ENCODE data around the gene ENPEP. TPM values are rescaled to one million over a fixed set of nuclear protein-coding genes. Genes with fewer than 3 reads are reported as not detected.

The ENPEP gene
- total and polyA plus RNA-seq, 8 donors: 0.19 to 11.9 (median 0.45) TPM; not detected in 1

GRCh38 chr4:110611968-110612447 lies 136.1 kb downstream of the ENPEP start:
- 6 to 12% (median 10%) methylated on average over 29 to 30 of the region's 30 CpGs for WGBS, 5 donors
- TF ChIP-seq EP300 (IDR thresholded peaks at IDR 0.05) (no peak), POLR2AphosphoS5 (IDR thresholded peaks at IDR 0.05) (no peak), POLR2A (IDR thresholded peaks at IDR 0.05) (no peak)
- TF ChIP-seq, protein P1, sequence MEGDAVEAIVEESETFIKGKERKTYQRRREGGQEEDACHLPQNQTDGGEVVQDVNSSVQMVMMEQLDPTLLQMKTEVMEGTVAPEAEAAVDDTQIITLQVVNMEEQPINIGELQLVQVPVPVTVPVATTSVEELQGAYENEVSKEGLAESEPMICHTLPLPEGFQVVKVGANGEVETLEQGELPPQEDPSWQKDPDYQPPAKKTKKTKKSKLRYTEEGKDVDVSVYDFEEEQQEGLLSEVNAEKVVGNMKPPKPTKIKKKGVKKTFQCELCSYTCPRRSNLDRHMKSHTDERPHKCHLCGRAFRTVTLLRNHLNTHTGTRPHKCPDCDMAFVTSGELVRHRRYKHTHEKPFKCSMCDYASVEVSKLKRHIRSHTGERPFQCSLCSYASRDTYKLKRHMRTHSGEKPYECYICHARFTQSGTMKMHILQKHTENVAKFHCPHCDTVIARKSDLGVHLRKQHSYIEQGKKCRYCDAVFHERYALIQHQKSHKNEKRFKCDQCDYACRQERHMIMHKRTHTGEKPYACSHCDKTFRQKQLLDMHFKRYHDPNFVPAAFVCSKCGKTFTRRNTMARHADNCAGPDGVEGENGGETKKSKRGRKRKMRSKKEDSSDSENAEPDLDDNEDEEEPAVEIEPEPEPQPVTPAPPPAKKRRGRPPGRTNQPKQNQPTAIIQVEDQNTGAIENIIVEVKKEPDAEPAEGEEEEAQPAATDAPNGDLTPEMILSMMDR (IDR thresholded peaks at IDR 0.05): no peak
- peaks cover 11 to 22% (median 15%) of the 10 kb centered on the region in 4 donors for H3K4me1 ChIP-seq
- DNase-seq: no peak
- intact Hi-C loops (cut with DNase I; ENCODE audit: low total_unique reads): no loop called here
- H3K9me3 ChIP-seq: peaks cover 0 to 9% (median 0%) of the 10 kb centered on the region in 4 donors
- H3K27ac ChIP-seq: no peak overlapping the region
- peaks cover 8 to 97% (median 85%) of the 10 kb centered on the region in 3 donors for H3K27me3 ChIP-seq
- H3K36me3 ChIP-seq: no peaks in the 10 kb centered on the region
- peak overlapping the region in 1 of 4 donors; percentile 16 for H3K4me3 ChIP-seq

DNA sequence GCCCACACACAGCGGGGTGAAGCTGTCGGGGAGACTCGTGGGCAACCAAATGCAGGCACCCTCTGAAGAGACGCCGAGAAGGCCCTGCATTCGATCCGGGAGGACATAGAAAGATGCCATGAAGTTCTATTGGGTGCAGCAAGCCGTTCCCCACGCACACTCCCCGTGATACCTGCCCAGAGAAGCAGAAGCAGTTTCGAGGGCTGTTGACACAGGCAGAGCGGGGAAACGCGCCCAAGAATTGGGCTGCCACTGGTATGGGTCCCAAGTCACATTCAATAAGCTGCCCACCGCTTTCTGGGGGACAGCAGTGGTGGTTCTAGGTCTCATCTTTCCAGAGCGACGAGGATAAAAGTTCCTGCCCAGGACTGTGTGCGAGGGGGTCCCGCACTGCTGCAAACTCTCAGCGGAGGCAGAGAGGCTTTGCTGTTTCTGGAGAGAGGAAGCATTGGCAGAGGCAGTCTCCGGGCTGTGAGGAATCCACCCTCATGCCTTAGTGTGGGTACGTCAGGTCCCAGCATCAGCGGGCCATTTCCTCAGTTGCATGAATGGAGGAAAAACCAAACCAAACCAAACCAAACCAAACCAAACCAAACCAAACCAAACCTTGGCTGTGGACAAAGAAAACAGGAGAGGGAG lies 136.8 kb downstream of the ENPEP start:
- H3K27ac ChIP-seq: no peak overlapping the region
- intact Hi-C loops (cut with DNase I; ENCODE audit: low total_unique reads): no loop called here
- peaks cover 0 to 9% (median 0%) of the 10 kb centered on the region in 4 donors for H3K9me3 ChIP-seq
- no peak for DNase-seq
- WGBS, 5 donors: 10 to 22% (median 12%) methylated on average over 16 to 23 of the region's 23 CpGs
- TF ChIP-seq, protein P1 (IDR thresholded peaks at IDR 0.05): no peak
- TF ChIP-seq EP300 (IDR thresholded peaks at IDR 0.05): no peak
- TF ChIP-seq POLR2AphosphoS5 (IDR thresholded peaks at IDR 0.05): no peak
- no peak for TF ChIP-seq POLR2A (IDR thresholded peaks at IDR 0.05)
- peaks cover 9 to 98% (median 92%) of the 10 kb centered on the region in 3 donors for H3K27me3 ChIP-seq
- H3K4me3 ChIP-seq: no peak overlapping the region
- H3K4me1 ChIP-seq: peaks cover 11 to 22% (median 15%) of the 10 kb centered on the region in 4 donors
- H3K36me3 ChIP-seq: no peaks in the 10 kb centered on the region

GRCh38 chr4:110613745-110614144 lies 137.8 kb downstream of the ENPEP start:
- TF ChIP-seq, protein P1 (IDR thresholded peaks at IDR 0.05): no peak
- TF ChIP-seq POLR2A (IDR thresholded peaks at IDR 0.05) (no peak), EP300 (IDR thresholded peaks at IDR 0.05) (no peak), POLR2AphosphoS5 (IDR thresholded peaks at IDR 0.05) (no peak)
- Histone ChIP-seq H3K4me3 (no peak overlapping the region), H3K36me3 (no peaks in the 10 kb centered on the region), H3K27me3 (peaks cover 19 to 100% (median 98%) of the 10 kb centered on the region in 3 donors), H3K9me3 (peaks cover 0 to 19% (median 5%) of the 10 kb centered on the region in 4 donors), H3K4me1 (peaks cover 11 to 30% (median 19%) of the 10 kb centered on the region in 4 donors), H3K27ac (no peak overlapping the region)
- WGBS, 5 donors: 10 to 34% (median 13%) methylated on average over 3 of the region's 3 CpGs
- no peak for DNase-seq
- intact Hi-C loops (cut with DNase I; ENCODE audit: low total_unique reads): no loop called here

GRCh38 chr4:110614173-110614963 lies 138.4 kb downstream of the ENPEP start:
- no peak overlapping the region for H3K4me3 ChIP-seq
- peaks cover 23 to 100% (median 98%) of the 10 kb centered on the region in 3 donors for H3K27me3 ChIP-seq
- TF ChIP-seq POLR2AphosphoS5 (IDR thresholded peaks at IDR 0.05) (no peak), POLR2A (IDR thresholded peaks at IDR 0.05) (no peak), EP300 (IDR thresholded peaks at IDR 0.05) (no peak)
- TF ChIP-seq, protein P1 (IDR thresholded peaks at IDR 0.05): no peak
- no peak overlapping the region for H3K27ac ChIP-seq
- intact Hi-C loops (cut with DNase I; ENCODE audit: low total_unique reads): no loop called here
- H3K9me3 ChIP-seq: peaks cover 0 to 25% (median 11%) of the 10 kb centered on the region in 4 donors
- H3K36me3 ChIP-seq: no peaks in the 10 kb centered on the region
- peaks cover 11 to 37% (median 21%) of the 10 kb centered on the region in 4 donors for H3K4me1 ChIP-seq
- WGBS, 5 donors: 15 to 23% (median 17%) methylated on average over 27 of the region's 27 CpGs
- DNase-seq: peak in 1 of 2 donors; percentile 2

All from stomach (tissue), 9 donors.